ENCODE measurements around the gene ATG3.
A peak's percentile ranks its signal among the peaks of the same experiment; 100 is the strongest.

Gene ATG3

DNA sequence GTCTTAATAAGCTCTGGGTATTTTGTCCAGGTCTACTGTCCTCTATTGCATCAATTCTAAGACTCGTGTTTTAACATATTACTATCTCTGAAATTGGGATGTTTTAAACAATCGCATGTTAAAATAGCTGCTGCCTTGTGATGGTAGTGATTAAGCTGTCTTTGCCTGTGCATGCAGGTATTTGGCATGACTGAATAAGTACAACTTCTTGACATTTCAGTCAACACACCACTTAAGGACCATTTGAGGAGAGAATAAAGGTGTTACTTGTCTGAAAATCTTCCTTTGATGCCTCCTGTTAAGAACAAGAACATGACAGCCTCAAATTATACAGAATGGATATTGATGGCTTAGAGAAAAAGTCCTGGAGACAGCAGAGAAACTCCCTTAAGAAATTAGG, 33.1 kb upstream of the ATG3 start:
- DNase-seq: no peak
- no peaks in the 10 kb centered on the region for H3K79me2 ChIP-seq (ENCODE audit: insufficient read depth, low read length)
- no peak overlapping the region for H3K4me2 ChIP-seq (ENCODE audit: insufficient read depth, low read length)
- H3K36me3 ChIP-seq (ENCODE audit: insufficient read depth, low read length): no peaks in the 10 kb centered on the region
- H3K9me3 ChIP-seq (ENCODE audit: insufficient read depth, low read length, severe bottlenecking): no peaks in the 10 kb centered on the region
- H4K20me1 ChIP-seq (ENCODE audit: insufficient read depth, low read length): no peaks in the 10 kb centered on the region
- no peak overlapping the region for H3K9ac ChIP-seq (ENCODE audit: low read depth, low read length)
- H3K4me1 ChIP-seq (ENCODE audit: insufficient read depth, low read length): no peaks in the 10 kb centered on the region
- H3K27me3 ChIP-seq (ENCODE audit: insufficient read depth, low read length, poor library complexity): no peaks in the 10 kb centered on the region
- H2AFZ ChIP-seq (ENCODE audit: low read depth, low read length): no peak overlapping the region
- TF ChIP-seq, protein P1, sequence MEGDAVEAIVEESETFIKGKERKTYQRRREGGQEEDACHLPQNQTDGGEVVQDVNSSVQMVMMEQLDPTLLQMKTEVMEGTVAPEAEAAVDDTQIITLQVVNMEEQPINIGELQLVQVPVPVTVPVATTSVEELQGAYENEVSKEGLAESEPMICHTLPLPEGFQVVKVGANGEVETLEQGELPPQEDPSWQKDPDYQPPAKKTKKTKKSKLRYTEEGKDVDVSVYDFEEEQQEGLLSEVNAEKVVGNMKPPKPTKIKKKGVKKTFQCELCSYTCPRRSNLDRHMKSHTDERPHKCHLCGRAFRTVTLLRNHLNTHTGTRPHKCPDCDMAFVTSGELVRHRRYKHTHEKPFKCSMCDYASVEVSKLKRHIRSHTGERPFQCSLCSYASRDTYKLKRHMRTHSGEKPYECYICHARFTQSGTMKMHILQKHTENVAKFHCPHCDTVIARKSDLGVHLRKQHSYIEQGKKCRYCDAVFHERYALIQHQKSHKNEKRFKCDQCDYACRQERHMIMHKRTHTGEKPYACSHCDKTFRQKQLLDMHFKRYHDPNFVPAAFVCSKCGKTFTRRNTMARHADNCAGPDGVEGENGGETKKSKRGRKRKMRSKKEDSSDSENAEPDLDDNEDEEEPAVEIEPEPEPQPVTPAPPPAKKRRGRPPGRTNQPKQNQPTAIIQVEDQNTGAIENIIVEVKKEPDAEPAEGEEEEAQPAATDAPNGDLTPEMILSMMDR (IDR thresholded peaks at IDR 0.05; ENCODE audit: borderline replicate concordance, extremely low read depth, low read length, poor library complexity, severe bottlenecking): no peak
- no peak for TF ChIP-seq EZH2 (IDR thresholded peaks at IDR 0.05; ENCODE audit: borderline replicate concordance, low read depth, low read length, severe bottlenecking)
- no peak overlapping the region for H3K4me3 ChIP-seq (ENCODE audit: low read depth in 1 of 2, low read length in 2 of 2)
- ATAC-seq (ENCODE audit: insufficient read depth, low read depth): no peak
- H3K27ac ChIP-seq (ENCODE audit: low read length): no peak overlapping the region

DNA sequence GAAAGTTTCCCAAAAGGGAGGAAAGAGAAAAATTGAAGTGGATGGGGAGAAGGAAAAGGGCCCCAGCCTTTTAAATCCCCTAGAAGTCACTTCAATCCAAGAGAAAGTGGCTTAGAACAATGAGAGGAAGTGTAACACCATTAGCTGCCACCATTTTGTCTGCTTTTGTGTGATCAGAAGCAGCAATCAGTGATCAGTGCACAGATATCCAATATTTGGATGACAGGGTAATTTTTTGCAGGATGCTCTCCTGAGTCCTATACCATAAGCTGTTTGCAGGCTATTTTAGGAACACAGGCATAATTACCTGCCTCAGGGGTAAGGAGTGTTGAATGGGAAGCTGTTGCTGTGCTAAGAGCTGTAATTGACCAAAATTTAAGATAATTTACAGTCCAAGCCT, 31.5 kb upstream of the ATG3 start:
- H3K4me2 ChIP-seq (ENCODE audit: insufficient read depth, low read length): no peak overlapping the region
- H3K4me3 ChIP-seq (ENCODE audit: low read depth in 1 of 2, low read length in 2 of 2): no peak overlapping the region
- H3K27ac ChIP-seq (ENCODE audit: low read length): no peak overlapping the region
- ATAC-seq (ENCODE audit: insufficient read depth, low read depth): no peak
- no peaks in the 10 kb centered on the region for H4K20me1 ChIP-seq (ENCODE audit: insufficient read depth, low read length)
- DNase-seq: no peak
- no peak overlapping the region for H3K9ac ChIP-seq (ENCODE audit: low read depth, low read length)
- H3K27me3 ChIP-seq (ENCODE audit: insufficient read depth, low read length, poor library complexity): no peaks in the 10 kb centered on the region
- no peaks in the 10 kb centered on the region for H3K36me3 ChIP-seq (ENCODE audit: insufficient read depth, low read length)
- H3K4me1 ChIP-seq (ENCODE audit: insufficient read depth, low read length): no peaks in the 10 kb centered on the region
- no peaks in the 10 kb centered on the region for H3K9me3 ChIP-seq (ENCODE audit: insufficient read depth, low read length, severe bottlenecking)
- H2AFZ ChIP-seq (ENCODE audit: low read depth, low read length): no peak overlapping the region
- TF ChIP-seq EZH2 (IDR thresholded peaks at IDR 0.05; ENCODE audit: borderline replicate concordance, low read depth, low read length, severe bottlenecking): no peak
- TF ChIP-seq, protein P1 (IDR thresholded peaks at IDR 0.05; ENCODE audit: borderline replicate concordance, extremely low read depth, low read length, poor library complexity, severe bottlenecking): no peak
- no peaks in the 10 kb centered on the region for H3K79me2 ChIP-seq (ENCODE audit: insufficient read depth, low read length)

DNA sequence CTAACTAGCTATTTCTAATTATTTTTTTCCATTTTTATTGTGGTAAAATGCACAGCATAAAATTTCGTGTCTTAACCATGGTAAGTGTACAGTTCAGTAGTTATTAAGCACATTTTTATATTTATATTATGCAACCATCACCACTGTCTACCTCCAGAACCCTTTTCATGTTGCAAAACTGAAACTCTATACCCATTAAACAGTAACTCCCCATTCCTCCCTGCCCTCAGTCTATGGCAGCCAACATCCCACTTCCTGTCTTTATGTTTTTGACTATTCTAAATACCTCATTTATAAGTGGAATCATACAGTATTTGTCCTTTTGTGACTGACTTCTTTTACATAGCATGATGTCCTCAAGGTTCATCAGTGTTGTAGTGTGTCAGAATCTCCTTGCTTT, 25.6 kb upstream of the ATG3 start:
- DNase-seq: no peak
- no peak overlapping the region for H3K27ac ChIP-seq (ENCODE audit: low read length)
- no peak overlapping the region for H2AFZ ChIP-seq (ENCODE audit: low read depth, low read length)
- no peaks in the 10 kb centered on the region for H3K4me1 ChIP-seq (ENCODE audit: insufficient read depth, low read length)
- no peak overlapping the region for H3K4me3 ChIP-seq (ENCODE audit: low read depth in 1 of 2, low read length in 2 of 2)
- no peaks in the 10 kb centered on the region for H4K20me1 ChIP-seq (ENCODE audit: insufficient read depth, low read length)
- no peaks in the 10 kb centered on the region for H3K79me2 ChIP-seq (ENCODE audit: insufficient read depth, low read length)
- H3K4me2 ChIP-seq (ENCODE audit: insufficient read depth, low read length): no peak overlapping the region
- TF ChIP-seq, protein P1 (IDR thresholded peaks at IDR 0.05; ENCODE audit: borderline replicate concordance, extremely low read depth, low read length, poor library complexity, severe bottlenecking): no peak
- TF ChIP-seq EZH2 (IDR thresholded peaks at IDR 0.05; ENCODE audit: borderline replicate concordance, low read depth, low read length, severe bottlenecking): no peak
- peak; percentile 56; the same call in 2 of the 3 replicates for ATAC-seq (ENCODE audit: insufficient read depth, low read depth)
- no peaks in the 10 kb centered on the region for H3K9me3 ChIP-seq (ENCODE audit: insufficient read depth, low read length, severe bottlenecking)
- H3K36me3 ChIP-seq (ENCODE audit: insufficient read depth, low read length): peaks cover 31% of the 10 kb centered on the region
- no peak overlapping the region for H3K9ac ChIP-seq (ENCODE audit: low read depth, low read length)
- H3K27me3 ChIP-seq (ENCODE audit: insufficient read depth, low read length, poor library complexity): no peaks in the 10 kb centered on the region

DNA sequence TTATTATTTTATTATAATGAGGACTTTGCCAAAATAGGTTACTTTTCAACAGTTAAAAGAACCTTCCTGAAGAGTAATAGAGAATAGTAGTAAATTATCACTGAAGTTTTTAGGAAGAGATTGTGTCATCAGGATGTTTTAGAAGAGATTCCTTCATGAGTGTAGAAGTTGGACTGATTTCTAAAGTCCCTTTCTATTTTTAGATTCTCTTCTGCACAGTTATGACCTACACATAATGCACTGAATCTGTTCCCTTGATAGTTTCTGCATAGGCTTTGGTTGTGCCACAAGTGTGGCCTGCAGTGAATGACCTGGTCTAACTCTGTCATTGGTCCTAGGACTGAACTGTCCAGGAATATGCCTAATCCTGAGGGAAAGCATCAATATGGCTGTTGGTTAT, 24.0 kb upstream of the ATG3 start:
- H3K4me3 ChIP-seq (ENCODE audit: low read depth in 1 of 2, low read length in 2 of 2): no peak overlapping the region
- H3K79me2 ChIP-seq (ENCODE audit: insufficient read depth, low read length): no peaks in the 10 kb centered on the region
- H3K27me3 ChIP-seq (ENCODE audit: insufficient read depth, low read length, poor library complexity): no peaks in the 10 kb centered on the region
- no peak for DNase-seq
- no peaks in the 10 kb centered on the region for H4K20me1 ChIP-seq (ENCODE audit: insufficient read depth, low read length)
- ATAC-seq (ENCODE audit: insufficient read depth, low read depth): no peak
- no peak overlapping the region for H3K27ac ChIP-seq (ENCODE audit: low read length)
- TF ChIP-seq EZH2 (IDR thresholded peaks at IDR 0.05; ENCODE audit: borderline replicate concordance, low read depth, low read length, severe bottlenecking): no peak
- TF ChIP-seq, protein P1 (IDR thresholded peaks at IDR 0.05; ENCODE audit: borderline replicate concordance, extremely low read depth, low read length, poor library complexity, severe bottlenecking): no peak
- peaks cover 37% of the 10 kb centered on the region for H3K36me3 ChIP-seq (ENCODE audit: insufficient read depth, low read length)
- H3K9ac ChIP-seq (ENCODE audit: low read depth, low read length): no peak overlapping the region
- no peaks in the 10 kb centered on the region for H3K4me1 ChIP-seq (ENCODE audit: insufficient read depth, low read length)
- no peak overlapping the region for H2AFZ ChIP-seq (ENCODE audit: low read depth, low read length)
- H3K4me2 ChIP-seq (ENCODE audit: insufficient read depth, low read length): no peak overlapping the region
- no peaks in the 10 kb centered on the region for H3K9me3 ChIP-seq (ENCODE audit: insufficient read depth, low read length, severe bottlenecking)
